SK-N-SH treated with all-trans-retinoic acid at 6 μM for 48 hours (cell line): Measurements from ENCODE around the gene MSMO1.

Source experiments
- BACH2 ChIP-seq: fragments of 250-450 bp; sonication (Bioruptor Pico); IDR thresholded peaks from 2 replicates; pipeline ENCODE4 v1.9.0; 2021; ENCODE audit warnings: mild to moderate bottlenecking, borderline replicate concordance
- CSDC2 ChIP-seq: fragments of 250-450 bp; sonication (Bioruptor Pico); IDR thresholded peaks from 2 replicates; pipeline ENCODE4 v1.5.0; 2020; ENCODE audit warnings: mild to moderate bottlenecking, moderate library complexity
- CSRNP3 ChIP-seq: fragments of 250-450 bp; sonication (Bioruptor Pico); IDR thresholded peaks from 2 replicates; pipeline ENCODE4 v1.5.1; 2021; ENCODE audit warnings: mild to moderate bottlenecking, moderate library complexity
- ESRRG ChIP-seq: fragments of 250-450 bp; sonication (Bioruptor Pico); IDR thresholded peaks from 2 replicates; pipeline ENCODE4 v1.6.1; 2021; ENCODE audit warnings: mild to moderate bottlenecking
- OSR1 ChIP-seq: fragments of 250-450 bp; sonication (Bioruptor Pico); IDR thresholded peaks from 2 replicates; pipeline ENCODE4 v1.8.0; 2022; ENCODE audit warnings: moderate library complexity, mild to moderate bottlenecking, inconsistent platforms
- PATZ1 ChIP-seq: fragments of 250-450 bp; sonication (Bioruptor Pico); IDR thresholded peaks from 2 replicates; pipeline ENCODE4 v1.8.0; 2020; ENCODE audit warnings: mild to moderate bottlenecking, moderate library complexity, borderline replicate concordance
- RARB ChIP-seq: fragments of 250-450 bp; sonication (Bioruptor Pico); IDR thresholded peaks from 2 replicates; pipeline ENCODE4 v1.8.0; 2021; ENCODE audit warnings: mild to moderate bottlenecking, moderate library complexity
- TSHZ2 ChIP-seq: fragments of 250-450 bp; sonication (Bioruptor Pico); IDR thresholded peaks from 2 replicates; pipeline ENCODE4 v1.5.0; 2020; ENCODE audit warnings: mild to moderate bottlenecking, moderate library complexity
- ZFP3 ChIP-seq: fragments of 250-450 bp; sonication (Bioruptor Pico); IDR thresholded peaks from 2 replicates; pipeline ENCODE4 v1.5.0; 2020; ENCODE audit warnings: mild to moderate bottlenecking, moderate library complexity
- ZFP30 ChIP-seq: fragments of 450-650 bp; formaldehyde crosslinking; IDR thresholded peaks from 2 replicates; pipeline ENCODE4 v1.5.0; 2022; ENCODE audit warnings: mild to moderate bottlenecking, moderate library complexity
- ZNF565 ChIP-seq: fragments of 450-650 bp; formaldehyde crosslinking; conservative IDR thresholded peaks from 2 replicates; pipeline ENCODE4 v1.5.0; 2020; ENCODE audit warnings: low read depth, mild to moderate bottlenecking, moderate library complexity
- ZNF70 ChIP-seq: fragments of 450-650 bp; formaldehyde crosslinking; IDR thresholded peaks from 2 replicates; pipeline ENCODE4 v1.5.0; 2020; ENCODE audit warnings: mild to moderate bottlenecking, moderate library complexity

- TF ChIP-seq TSHZ2 (CRISPR knock-in tag) (no peak), ZFP30 (CRISPR knock-in tag) (no peak), CSDC2 (CRISPR knock-in tag) (no peak), BACH2 (no peak), ZNF70 (no peak), OSR1 (CRISPR knock-in tag) (no peak), ZFP3 (CRISPR knock-in tag) (no peak), ESRRG (CRISPR knock-in tag) (no peak), RARB (CRISPR knock-in tag) (no peak), ZNF565 (CRISPR knock-in tag) (no peak), PATZ1 (CRISPR knock-in tag) (no peak), CSRNP3 (CRISPR knock-in tag) (no peak)
Measured at GRCh38 chr4:165383591-165384073, 56.2 kb downstream of the MSMO1 start.
